Measurements from ENCODE around the gene ADCY5. TPM values are rescaled to one million over a fixed set of nuclear protein-coding genes. Genes with fewer than 3 reads are reported as not detected.

Gene ADCY5
- total RNA-seq, 1 experiment from 2014 or later, result 0.24 TPM

GRCh38 chr3:123314359-123315270 is 134.3 kb downstream of the ADCY5 start:
- no peaks in the 10 kb centered on the region for H3K79me2 ChIP-seq (ENCODE audit: low read depth)
- no peak overlapping the region for H3K27ac ChIP-seq
- H4K20me1 ChIP-seq (ENCODE audit: insufficient read depth), result no peaks in the 10 kb centered on the region
- TF ChIP-seq CTCF (conservative IDR thresholded peaks at IDR 0.05) (no peak), EZH2 (IDR thresholded peaks at IDR 0.05; ENCODE audit: low read depth) (no peak)
- H3K4me3 ChIP-seq, result no peak overlapping the region
- ChIA-PET CTCF (no interaction called here), POLR2A (ENCODE audit: unreplicated experiment) (no interaction called here)
- intact Hi-C loops (cut with micrococcal nuclease; ENCODE audit: unreplicated experiment), result no loop called here
- peak in 1 of 2 experiments; percentile 24 for DNase-seq
- no peaks in the 10 kb centered on the region for H3F3A ChIP-seq (ENCODE audit: insufficient read depth, low read depth)
- no peak overlapping the region for H2AFZ ChIP-seq
- no peak overlapping the region for H3K4me2 ChIP-seq
- no peaks in the 10 kb centered on the region for H3K27me3 ChIP-seq (ENCODE audit: insufficient read depth, low read depth)
- no peaks in the 10 kb centered on the region for H3K4me1 ChIP-seq (replicated peaks; ENCODE audit: insufficient read depth)
- no peaks in the 10 kb centered on the region for H3K9me2 ChIP-seq (ENCODE audit: insufficient read depth)
- no peaks in the 10 kb centered on the region for H3K36me3 ChIP-seq (ENCODE audit: low read depth)
- no peaks in the 10 kb centered on the region for H3K9me3 ChIP-seq (ENCODE audit: insufficient read depth, low read depth)
- no TSS peak for BruUV-seq (replicated peaks)

GRCh38 chr3:123313889-123314288 is 135.0 kb downstream of the ADCY5 start:
- intact Hi-C loops (cut with micrococcal nuclease; ENCODE audit: unreplicated experiment), result no loop called here
- no peak overlapping the region for H3K4me3 ChIP-seq
- H2AFZ ChIP-seq, result no peak overlapping the region
- no TSS peak for BruUV-seq (replicated peaks)
- no peaks in the 10 kb centered on the region for H3K4me1 ChIP-seq (replicated peaks; ENCODE audit: insufficient read depth)
- H3K79me2 ChIP-seq (ENCODE audit: low read depth), result no peaks in the 10 kb centered on the region
- H3K27me3 ChIP-seq (ENCODE audit: insufficient read depth, low read depth), result no peaks in the 10 kb centered on the region
- DNase-seq, result no peak
- TF ChIP-seq CTCF (conservative IDR thresholded peaks at IDR 0.05) (no peak), EZH2 (IDR thresholded peaks at IDR 0.05; ENCODE audit: low read depth) (no peak)
- no peaks in the 10 kb centered on the region for H3F3A ChIP-seq (ENCODE audit: insufficient read depth, low read depth)
- no peak overlapping the region for H3K4me2 ChIP-seq
- H3K9me3 ChIP-seq (ENCODE audit: insufficient read depth, low read depth), result no peaks in the 10 kb centered on the region
- ChIA-PET POLR2A (ENCODE audit: unreplicated experiment) (no interaction called here), CTCF (no interaction called here)
- H3K27ac ChIP-seq, result no peak overlapping the region
- no peaks in the 10 kb centered on the region for H3K36me3 ChIP-seq (ENCODE audit: low read depth)
- H3K9me2 ChIP-seq (ENCODE audit: insufficient read depth), result no peaks in the 10 kb centered on the region
- no peaks in the 10 kb centered on the region for H4K20me1 ChIP-seq (ENCODE audit: insufficient read depth)

- DNase-seq, result peak in 1 of 2 experiments; percentile 28
- CTCF ChIA-PET, result no interaction called here
- TF ChIP-seq CTCF (conservative IDR thresholded peaks at IDR 0.05) (no peak), EZH2 (IDR thresholded peaks at IDR 0.05; ENCODE audit: low read depth) (no peak)
- H3K79me2 ChIP-seq (ENCODE audit: low read depth), result no peaks in the 10 kb centered on the region
- no peak overlapping the region for H3K4me2 ChIP-seq
- BruUV-seq (replicated peaks), result no TSS peak
- POLR2A ChIA-PET (ENCODE audit: unreplicated experiment), result no interaction called here
- no peak overlapping the region for H3K4me3 ChIP-seq
- H3K27me3 ChIP-seq (ENCODE audit: insufficient read depth, low read depth), result no peaks in the 10 kb centered on the region
- H3K4me1 ChIP-seq (replicated peaks; ENCODE audit: insufficient read depth), result no peaks in the 10 kb centered on the region
- no peaks in the 10 kb centered on the region for H3F3A ChIP-seq (ENCODE audit: insufficient read depth, low read depth)
- H4K20me1 ChIP-seq (ENCODE audit: insufficient read depth), result no peaks in the 10 kb centered on the region
- H3K36me3 ChIP-seq (ENCODE audit: low read depth), result no peaks in the 10 kb centered on the region
- H3K9me3 ChIP-seq (ENCODE audit: insufficient read depth, low read depth), result no peaks in the 10 kb centered on the region
- no peak overlapping the region for H2AFZ ChIP-seq
- no peak overlapping the region for H3K27ac ChIP-seq
- H3K9me2 ChIP-seq (ENCODE audit: insufficient read depth), result no peaks in the 10 kb centered on the region
- intact Hi-C loops (cut with micrococcal nuclease; ENCODE audit: unreplicated experiment), result no loop called here
Observed at GRCh38 chr3:123312331-123313265, 136.3 kb downstream of the ADCY5 start.
